Endothelial cell of umbilical vein (primary cell): ENCODE results near the gene PDE1A.

ENCODE experiments used
- CTCF ChIP-seq, 2 donors: IDR thresholded peaks; 1 replicate in 1 of 2; 2 replicates in 1 of 2; pipeline ENCODE4 v1.5.1; 2011; ENCODE audit warnings: low read length in 2 of 2, mild to moderate bottlenecking in 2 of 2, moderate library complexity in 2 of 2, control low read depth in 1 of 2, inconsistent platforms in 1 of 2, low read depth in 1 of 2; ENCODE audit not compliant: insufficient read depth in 1 of 2; ENCODE audit errors: extremely low read depth in 1 of 2
- MAX ChIP-seq: IDR thresholded peaks from 2 replicates; pipeline ENCODE4 v1.6.1; 2011; ENCODE audit not compliant: insufficient read depth, insufficient read length
- POLR2A ChIP-seq: IDR thresholded peaks from 2 replicates; pipeline ENCODE4 v1.6.1; 2012; ENCODE audit warnings: low read depth, mild to moderate bottlenecking, control low read depth, low read length
- POLR2AphosphoS5 ChIP-seq: IDR thresholded peaks from 2 replicates; pipeline ENCODE4 v1.6.1; 2012; ENCODE audit warnings: low read depth, mild to moderate bottlenecking, control low read depth, low read length, moderate library complexity; ENCODE audit not compliant: insufficient read depth

- TF ChIP-seq CTCF (IDR thresholded peaks at IDR 0.05; ENCODE audit: extremely low read depth in 1 of 2, insufficient read depth in 1 of 2, low read depth in 1 of 2, low read length in 2 of 2) (no peak), POLR2A (no peak), MAX (no peak), POLR2AphosphoS5 (no peak)
These were observed 61.0 kb downstream of the PDE1A start for GRCh38 chr2:182365855-182366254.
